SK-N-SH (cell line): ENCODE data around the gene TRAFD1.
A peak's percentile ranks its signal among the peaks of the same experiment; 100 is the strongest.

Experiments
- CHD2 ChIP-seq: fragments of 150-350 bp; IDR thresholded peaks from 2 replicates; pipeline ENCODE4 v1.6.1; 2018; ENCODE audit warnings: low read length; ENCODE audit not compliant: partially characterized antibody
- CTCF ChIP-seq: fragments of 200-600 bp; sonication (generic); IDR thresholded peaks from 2 replicates; pipeline ENCODE4 v1.6.1; 2017; ENCODE audit warnings: antibody characterized with exemption, mild to moderate bottlenecking, moderate library complexity
- ELF1 ChIP-seq: IDR thresholded peaks from 2 replicates; pipeline ENCODE4 v1.4.0; 2012
- FOXJ3 ChIP-seq: sonication (generic); formaldehyde crosslinking; IDR thresholded peaks from 2 replicates; pipeline ENCODE4 v1.5.1; 2020; ENCODE audit warnings: mild to moderate bottlenecking, missing genetic modification reagents
- GABPA ChIP-seq: IDR thresholded peaks from 2 replicates; pipeline ENCODE4 v1.4.0; 2012; ENCODE audit warnings: low read depth, mild to moderate bottlenecking
- MXI1 ChIP-seq: IDR thresholded peaks from 2 replicates; pipeline ENCODE4 v1.6.1; 2012; ENCODE audit warnings: mild to moderate bottlenecking, low read depth, low read length, improper control_type of control experiment
- PBX3 ChIP-seq: IDR thresholded peaks from 2 replicates; pipeline ENCODE4; 2012
- POLR2AphosphoS5 ChIP-seq: IDR thresholded peaks from 2 replicates; pipeline ENCODE4 v1.6.1; 2012; ENCODE audit warnings: low read depth, low read length
- RAD21 ChIP-seq: IDR thresholded peaks from 2 replicates; pipeline ENCODE4 v1.6.1; 2012; ENCODE audit warnings: mild to moderate bottlenecking, low read length
- REST ChIP-seq: IDR thresholded peaks from 2 replicates; pipeline ENCODE4 v1.6.1; 2012; ENCODE audit warnings: mild to moderate bottlenecking, low read depth, low read length, moderate library complexity
- RFX5 ChIP-seq: IDR thresholded peaks from 2 replicates; pipeline ENCODE4 v1.6.1; 2012; ENCODE audit warnings: mild to moderate bottlenecking, improper control_type of control experiment, low read length
- TAF1 ChIP-seq: IDR thresholded peaks from 2 replicates; pipeline ENCODE4 v1.6.1; 2012; ENCODE audit warnings: low read depth, mild to moderate bottlenecking, low read length, moderate library complexity, borderline replicate concordance
- USF2 ChIP-seq: fragments of 150-350 bp; IDR thresholded peaks from 2 replicates; pipeline ENCODE4 v1.6.1; 2017; ENCODE audit warnings: antibody characterized with exemption, low read length, low read depth, borderline replicate concordance
- YY1 ChIP-seq: IDR thresholded peaks from 2 replicates; pipeline ENCODE4 v1.4.0; 2012; ENCODE audit warnings: low read depth, mild to moderate bottlenecking

GRCh38 chr12:112148031-112148513 lies 22.7 kb downstream of the TRAFD1 start:
- TF ChIP-seq REST, result peak; percentile 10; the same call in 1 of the 2 replicates
- TF ChIP-seq RFX5, result no peak
- TF ChIP-seq USF2, result no peak
- TF ChIP-seq ELF1, result no peak
- peak; percentile 9; the same call in 1 of the 2 replicates for TF ChIP-seq POLR2AphosphoS5
- TF ChIP-seq FOXJ3 (CRISPR knock-in tag), result no peak
- TF ChIP-seq PBX3, result no peak
- no peak for TF ChIP-seq CHD2
- no peak for TF ChIP-seq CTCF
- TF ChIP-seq YY1, result no peak
- TF ChIP-seq GABPA, result no peak
- no peak for TF ChIP-seq MXI1
- no peak for TF ChIP-seq RAD21
- no peak for TF ChIP-seq TAF1
